HEK293 (cell line): ENCODE measurements around the gene USP21.
A peak's percentile ranks its signal among the peaks of the same experiment; 100 is the strongest.

Experiments used
- CTCF ChIA-PET: fragments of 350-600 bp; formaldehyde crosslinking; extraction: SDS; loops from one replicate; lab custom pipeline; 2021; ENCODE audit warnings: antibody characterized with exemption; lab: Yijun Ruan, JAX
- POLR2A ChIA-PET: fragments of 300-600 bp; formaldehyde crosslinking; extraction: SDS; loops from one replicate; lab custom pipeline; 2020; ENCODE audit warnings: antibody characterized with exemption, inconsistent platforms; lab: Yijun Ruan, JAX
- H3K27ac ChIP-seq: fragments of 200-500 bp; sonication (Bioruptor generic); 2 replicates; pipeline ENCODE4 v1.5.1; 2014; ENCODE audit warnings: low read depth, low read length, control low read depth, inconsistent platforms; ENCODE audit errors: extremely low read depth
- H3K36me3 ChIP-seq, 2 experiments: fragments of 200-500 bp in 1 of 2; sonication (Bioruptor generic) in 1 of 2; 1 replicate in 1 of 2; 2 replicates in 1 of 2; pipeline ENCODE4 v1.5.1; 2014 to 2017; ENCODE audit warnings: inconsistent platforms in 2 of 2, low read length in 2 of 2; ENCODE audit not compliant: control insufficient read depth in 2 of 2, insufficient read depth in 1 of 2
- H3K4me1 ChIP-seq: fragments of 200-500 bp; sonication (Bioruptor generic); 2 replicates; pipeline ENCODE4 v1.5.1; 2014; ENCODE audit warnings: mild to moderate bottlenecking, low read length, inconsistent platforms; ENCODE audit not compliant: control insufficient read depth, insufficient read depth
- H3K4me3 ChIP-seq: 2 replicates; pipeline ENCODE4 v1.5.1; 2011; ENCODE audit warnings: low read depth, mild to moderate bottlenecking, control low read depth, low read length, moderate library complexity
- H3K9me3 ChIP-seq: fragments of 200-500 bp; sonication (Bioruptor generic); 2 replicates; pipeline ENCODE4 v1.5.1; 2014; ENCODE audit warnings: low read depth, low read length, inconsistent platforms; ENCODE audit not compliant: control insufficient read depth, insufficient read depth
- AEBP2 ChIP-seq: fragments of 450-650 bp; formaldehyde crosslinking; IDR thresholded peaks from 2 replicates; pipeline ENCODE4 v1.5.1; 2016; ENCODE audit warnings: missing biosample characterization, missing genetic modification characterization, borderline replicate concordance
- GLI4 ChIP-seq: fragments of 450-650 bp; formaldehyde crosslinking; IDR thresholded peaks from 2 replicates; pipeline ENCODE4 v1.5.1; 2016; ENCODE audit warnings: missing biosample characterization, missing genetic modification characterization
- GLIS1 ChIP-seq: fragments of 450-650 bp; formaldehyde crosslinking; IDR thresholded peaks from 2 replicates; pipeline ENCODE4 v1.5.1; 2016; ENCODE audit warnings: missing biosample characterization, missing genetic modification characterization
- HOXC10 ChIP-seq: sonication (generic); formaldehyde crosslinking; IDR thresholded peaks from 2 replicates; pipeline ENCODE4 v1.8.1; 2023; ENCODE audit warnings: mild to moderate bottlenecking, missing genetic modification reagents
- KLF16 ChIP-seq: fragments of 450-650 bp; formaldehyde crosslinking; IDR thresholded peaks from 2 replicates; pipeline ENCODE4 v1.5.1; 2017; ENCODE audit warnings: missing biosample characterization, missing genetic modification characterization
- MEIS1 ChIP-seq: sonication (generic); formaldehyde crosslinking; IDR thresholded peaks from 2 replicates; pipeline ENCODE4 v1.8.1; 2022; ENCODE audit warnings: missing genetic modification reagents, mild to moderate bottlenecking, borderline replicate concordance
- MYNN ChIP-seq: fragments of 450-650 bp; formaldehyde crosslinking; IDR thresholded peaks from 2 replicates; pipeline ENCODE4 v1.5.1; 2016; ENCODE audit warnings: missing biosample characterization, missing genetic modification characterization, borderline replicate concordance
- PRDM10 ChIP-seq: fragments of 450-650 bp; formaldehyde crosslinking; IDR thresholded peaks from 2 replicates; pipeline ENCODE4 v1.5.1; 2016; ENCODE audit warnings: missing biosample characterization, missing genetic modification characterization
- SCRT2 ChIP-seq: fragments of 450-650 bp; formaldehyde crosslinking; IDR thresholded peaks from 2 replicates; pipeline ENCODE4 v1.5.1; 2016; ENCODE audit warnings: missing biosample characterization, missing genetic modification characterization
- SP2 ChIP-seq: fragments of 450-650 bp; formaldehyde crosslinking; IDR thresholded peaks from 2 replicates; pipeline ENCODE4 v1.5.1; 2016; ENCODE audit warnings: missing biosample characterization, missing genetic modification characterization
- YY1 ChIP-seq: fragments of 450-650 bp; formaldehyde crosslinking; IDR thresholded peaks from 2 replicates; pipeline ENCODE4 v1.5.1; 2018; ENCODE audit warnings: missing biosample characterization, missing genetic modification characterization
- ZBTB48 ChIP-seq: fragments of 450-650 bp; formaldehyde crosslinking; IDR thresholded peaks from 2 replicates; pipeline ENCODE4 v1.5.1; 2016; ENCODE audit warnings: missing biosample characterization, missing genetic modification characterization
- ZBTB8A ChIP-seq: fragments of 450-650 bp; formaldehyde crosslinking; IDR thresholded peaks from 2 replicates; pipeline ENCODE4 v1.5.1; 2016; ENCODE audit warnings: missing biosample characterization, missing genetic modification characterization
- ZFP41 ChIP-seq: fragments of 450-650 bp; formaldehyde crosslinking; IDR thresholded peaks from 2 replicates; pipeline ENCODE4 v1.5.1; 2016; ENCODE audit warnings: missing biosample characterization, missing genetic modification characterization, borderline replicate concordance
- ZFP69B ChIP-seq: fragments of 450-650 bp; formaldehyde crosslinking; IDR thresholded peaks from 2 replicates; pipeline ENCODE4 v1.5.1; 2016; ENCODE audit warnings: missing biosample characterization, missing genetic modification characterization
- ZNF121 ChIP-seq: fragments of 450-650 bp; formaldehyde crosslinking; IDR thresholded peaks from 2 replicates; pipeline ENCODE4 v1.5.1; 2016; ENCODE audit warnings: missing biosample characterization, missing genetic modification characterization
- ZNF19 ChIP-seq: fragments of 450-650 bp; formaldehyde crosslinking; IDR thresholded peaks from 2 replicates; pipeline ENCODE4; 2016; ENCODE audit warnings: missing biosample characterization, missing genetic modification characterization, low read depth
- ZNF24 ChIP-seq: fragments of 450-650 bp; formaldehyde crosslinking; IDR thresholded peaks from 2 replicates; pipeline ENCODE4 v1.5.1; 2016; ENCODE audit warnings: missing biosample characterization, missing genetic modification characterization
- ZNF280D ChIP-seq: fragments of 450-650 bp; formaldehyde crosslinking; IDR thresholded peaks from 2 replicates; pipeline ENCODE4 v1.5.1; 2016; ENCODE audit warnings: missing biosample characterization, missing genetic modification characterization
- ZNF37A ChIP-seq: fragments of 450-650 bp; IDR thresholded peaks from 2 replicates; pipeline ENCODE4 v1.5.1; 2018; ENCODE audit warnings: missing biosample characterization, missing genetic modification characterization
- ZNF510 ChIP-seq: fragments of 450-650 bp; formaldehyde crosslinking; IDR thresholded peaks from 2 replicates; pipeline ENCODE4 v1.5.1; 2018; ENCODE audit warnings: mild to moderate bottlenecking, missing genetic modification characterization, missing biosample characterization; ENCODE audit not compliant: insufficient replicate concordance
- ZNF521 ChIP-seq: fragments of 450-650 bp; formaldehyde crosslinking; IDR thresholded peaks from 2 replicates; pipeline ENCODE4 v1.5.1; 2017; ENCODE audit warnings: missing biosample characterization, mild to moderate bottlenecking, missing genetic modification characterization
- ZNF596 ChIP-seq: fragments of 450-650 bp; IDR thresholded peaks from 2 replicates; pipeline ENCODE4 v1.5.0; 2018; ENCODE audit warnings: missing biosample characterization, mild to moderate bottlenecking, missing genetic modification characterization, moderate library complexity
- ZNF610 ChIP-seq: fragments of 450-650 bp; formaldehyde crosslinking; IDR thresholded peaks from 2 replicates; pipeline ENCODE4 v1.5.1; 2016; ENCODE audit warnings: missing biosample characterization, missing genetic modification characterization, borderline replicate concordance
- ZNF768 ChIP-seq: fragments of 450-650 bp; formaldehyde crosslinking; IDR thresholded peaks from 2 replicates; pipeline ENCODE4 v1.5.1; 2018; ENCODE audit warnings: missing biosample characterization, mild to moderate bottlenecking, missing genetic modification characterization
- ZSCAN18 ChIP-seq: fragments of 450-650 bp; formaldehyde crosslinking; IDR thresholded peaks from 2 replicates; pipeline ENCODE4 v1.5.1; 2016; ENCODE audit warnings: missing biosample characterization, missing genetic modification characterization

USP21 gene

GRCh38 chr1:161199506-161200139 is 40.3 kb downstream of the USP21 start (continued):
- TF ChIP-seq SP2: peak; percentile 35
- TF ChIP-seq ZNF280D: no peak
- TF ChIP-seq ZNF24: no peak
- no peak for TF ChIP-seq GLI4 (tag by site-specific recombination)
- peak; percentile 72 for TF ChIP-seq PRDM10 (tag by site-specific recombination)
- no peak for TF ChIP-seq ZNF768 (tag by site-specific recombination)
- TF ChIP-seq ZNF610: no peak
- TF ChIP-seq ZSCAN18: no peak
- TF ChIP-seq MYNN (tag by site-specific recombination): no peak
- TF ChIP-seq ZBTB8A (tag by site-specific recombination): no peak
- TF ChIP-seq KLF16: no peak
- no peak for TF ChIP-seq ZNF510
- TF ChIP-seq ZNF19: no peak
- no peak for TF ChIP-seq ZFP41
- no peak for TF ChIP-seq ZNF37A (tag by site-specific recombination)
- TF ChIP-seq ZBTB48 (tag by site-specific recombination): no peak
- TF ChIP-seq AEBP2 (tag by site-specific recombination): no peak
- TF ChIP-seq SCRT2 (tag by site-specific recombination): no peak

GRCh38 chr1:161200421-161200991 is 41.2 kb downstream of the USP21 start:
- TF ChIP-seq ZNF596 (tag by site-specific recombination) (no peak), YY1 (tag by site-specific recombination) (no peak), GLIS1 (tag by site-specific recombination) (no peak), MEIS1 (no peak), ZFP69B (tag by site-specific recombination) (no peak), ZNF121 (tag by site-specific recombination) (no peak), ZNF521 (tag by site-specific recombination) (no peak), HOXC10 (no peak)
- Histone ChIP-seq H3K4me3 (no peak overlapping the region), H3K27ac (no peak overlapping the region), H3K4me1 (peaks cover 9% of the 10 kb centered on the region; the same call in 1 of the 2 replicates), H3K9me3 (no peaks in the 10 kb centered on the region), H3K36me3 (peaks cover 14 to 23% of the 10 kb centered on the region in 2 experiments; a peak in 2 of 3 replicates)
- ChIA-PET POLR2A (no interaction called here), CTCF (interaction anchor here (0.6 to 1.3 kb wide), 4 partner anchors 8 to 420 kb away, joined by 3 to 10 read pairs (median 4); partner anchors contain the start of gene TOMM40L)
